Liver (tissue), 9 donors: ENCODE data around the gene FOXN3. TPM values are rescaled to one million over a fixed set of nuclear protein-coding genes. Genes with fewer than 3 reads are reported as not detected.

Experiments
- DNase-seq: peaks from one replicate; pipeline ENCODE4 v3.0.0-alpha.2; 2017; ENCODE audit warnings: low spot score
- H3K27ac ChIP-seq, 2 donors: one replicate each; pipeline ENCODE4 v1.7.0; 2013; ENCODE audit warnings: inconsistent platforms in 2 of 2, low read length in 2 of 2, control low read depth in 1 of 2, low read depth in 1 of 2, mild to moderate bottlenecking in 1 of 2
- H3K27me3 ChIP-seq, 4 donors: one replicate each; pipeline versions ENCODE4 v1.6.1 to v1.7.0; 2013; ENCODE audit warnings: low read length in 3 of 4, inconsistent platforms in 1 of 4, mild to moderate bottlenecking in 1 of 4, moderate library complexity in 1 of 4; ENCODE audit not compliant: control insufficient read depth in 4 of 4, insufficient read depth in 4 of 4
- H3K36me3 ChIP-seq, 4 donors: one replicate each; pipeline versions ENCODE4 v1.6.1 to v1.7.0; 2013; ENCODE audit warnings: low read length in 3 of 4, mild to moderate bottlenecking in 3 of 4, low read depth in 1 of 4, moderate library complexity in 1 of 4; ENCODE audit not compliant: control insufficient read depth in 4 of 4, insufficient read depth in 3 of 4
- H3K4me1 ChIP-seq, 4 donors: one replicate each; pipeline versions ENCODE4 v1.6.1 to v1.7.0; 2013; ENCODE audit warnings: low read length in 3 of 4, mild to moderate bottlenecking in 3 of 4, moderate library complexity in 1 of 4; ENCODE audit not compliant: control insufficient read depth in 4 of 4, insufficient read depth in 4 of 4
- H3K4me3 ChIP-seq, 3 donors: one replicate each; pipeline versions ENCODE4 v1.6.1 to v1.7.0; 2013; ENCODE audit warnings: low read length in 3 of 3, control low read depth in 1 of 3, low read depth in 1 of 3, mild to moderate bottlenecking in 1 of 3
- H3K9ac ChIP-seq, 2 donors: one replicate each; pipeline ENCODE4 v1.7.0; 2013; ENCODE audit warnings: low read length in 2 of 2, mild to moderate bottlenecking in 2 of 2, moderate library complexity in 2 of 2, control low read depth in 1 of 2, low read depth in 1 of 2
- H3K9me3 ChIP-seq, 4 donors: one replicate each; pipeline versions ENCODE4 v1.6.1 to v1.7.0; 2013; ENCODE audit warnings: low read length in 3 of 4; ENCODE audit not compliant: control insufficient read depth in 4 of 4
- EGR1 ChIP-seq, 2 donors: IDR thresholded peaks; 2 replicates each; pipeline ENCODE4 v1.6.1; 2016 to 2018; ENCODE audit warnings: antibody characterized with exemption in 2 of 2, low read depth in 2 of 2
- FOXA1 ChIP-seq: IDR thresholded peaks from 2 replicates; pipeline ENCODE4 v1.6.1; 2016; ENCODE audit warnings: antibody characterized with exemption
- FOXA2 ChIP-seq: IDR thresholded peaks from 2 replicates; pipeline ENCODE4 v1.6.1; 2016; ENCODE audit warnings: antibody characterized with exemption
- GABPA ChIP-seq, 2 donors: IDR thresholded peaks in 1 of 2; conservative IDR thresholded peaks in 1 of 2; 2 replicates each; pipeline ENCODE4 v1.6.1; 2016; ENCODE audit warnings: antibody characterized with exemption in 2 of 2, mild to moderate bottlenecking in 1 of 2, moderate library complexity in 1 of 2
- HNF4A ChIP-seq, 2 donors: conservative IDR thresholded peaks; 2 replicates each; pipeline ENCODE4 v1.6.1; 2016; ENCODE audit warnings: antibody characterized with exemption in 2 of 2, mild to moderate bottlenecking in 2 of 2
- HNF4G ChIP-seq: IDR thresholded peaks from 2 replicates; pipeline ENCODE4 v1.6.1; 2016; ENCODE audit warnings: antibody characterized with exemption
- JUND ChIP-seq, 2 donors: IDR thresholded peaks; 2 replicates each; pipeline ENCODE4 v1.6.1; 2016; ENCODE audit warnings: antibody characterized with exemption in 2 of 2
- NR2F2 ChIP-seq: IDR thresholded peaks from 2 replicates; pipeline ENCODE4 v1.6.1; 2016; ENCODE audit warnings: antibody characterized with exemption
- RAD21 ChIP-seq, 2 donors: IDR thresholded peaks; 2 replicates each; pipeline ENCODE4 v1.6.1; 2016; ENCODE audit warnings: antibody characterized with exemption in 2 of 2, mild to moderate bottlenecking in 2 of 2
- RXRA ChIP-seq, 2 donors: IDR thresholded peaks; 2 replicates each; pipeline ENCODE4 v1.6.1; 2017 to 2018; ENCODE audit warnings: antibody characterized with exemption in 2 of 2, mild to moderate bottlenecking in 1 of 2
- SP1 ChIP-seq: IDR thresholded peaks from 2 replicates; pipeline ENCODE4 v1.6.1; 2018; ENCODE audit warnings: antibody characterized with exemption, mild to moderate bottlenecking
- TAF1 ChIP-seq: conservative IDR thresholded peaks from 2 replicates; pipeline ENCODE4 v1.6.1; 2016; ENCODE audit warnings: antibody characterized with exemption, mild to moderate bottlenecking
- YY1 ChIP-seq: IDR thresholded peaks from 2 replicates; pipeline ENCODE4 v1.6.1; 2016; ENCODE audit warnings: antibody characterized with exemption, mild to moderate bottlenecking
- WGBS: extraction: QIAGEN DNeasy Blood & Tissue Kit; methylation state at CpG from one replicate; pipeline ENCODE4 v1.1.7; 2013; 5-methylcytosine and 5-hydroxymethylcytosine counted together
- polyA plus RNA-seq, 2 donors: library from polyadenylated mRNA; stranded (reverse) in 1 of 2; unstranded in 1 of 2; fragments of 200-250 nt in 1 of 2; fragments of >200 nt in 1 of 2; fragmentation: Nextera tagmentation in 1 of 2; extraction: Ambion mirVana in 1 of 2; gene quantifications; one replicate each; pipeline versions ENCODE4 v1.2.1 to v1.2.3, GENCODE V29; 2013 to 2015
- total RNA-seq, 2 donors: library from RNA; depleted of rRNA; stranded (reverse); fragments of >200 nt; gene quantifications; one replicate each; pipeline ENCODE4 v1.2.3, GENCODE V29; 2014
- TF ChIP-seq, protein P1 (sequence below): IDR thresholded peaks from 2 replicates; pipeline ENCODE4 v1.6.1; 2016; ENCODE audit warnings: antibody characterized with exemption
- TF ChIP-seq, protein P2 (sequence below): IDR thresholded peaks from 2 replicates; pipeline ENCODE4 v1.6.1; 2016; ENCODE audit warnings: antibody characterized with exemption
- TF ChIP-seq, protein P3 (sequence below): IDR thresholded peaks from 2 replicates; pipeline ENCODE4 v1.6.1; 2016; ENCODE audit warnings: antibody characterized with exemption
- TF ChIP-seq, protein P4 (sequence below): IDR thresholded peaks from 2 replicates; pipeline ENCODE4 v1.6.1; 2016; ENCODE audit warnings: antibody characterized with exemption, mild to moderate bottlenecking
- TF ChIP-seq, protein P5 (sequence below): fragments of 150-350 bp; IDR thresholded peaks from 2 replicates; pipeline ENCODE4 v1.5.1; 2017; ENCODE audit warnings: improper control_type of control experiment, low read depth, low read length; ENCODE audit not compliant: missing input control
- donor health status: healthy.
- donor health status: healthy.
- donor health status: healthy.
- donor health status: healthy.
- donor health status: healthy.

Gene FOXN3
- total and polyA plus RNA-seq, 4 donors, result 17.8 to 44.8 (median 35.3) TPM

DNA sequence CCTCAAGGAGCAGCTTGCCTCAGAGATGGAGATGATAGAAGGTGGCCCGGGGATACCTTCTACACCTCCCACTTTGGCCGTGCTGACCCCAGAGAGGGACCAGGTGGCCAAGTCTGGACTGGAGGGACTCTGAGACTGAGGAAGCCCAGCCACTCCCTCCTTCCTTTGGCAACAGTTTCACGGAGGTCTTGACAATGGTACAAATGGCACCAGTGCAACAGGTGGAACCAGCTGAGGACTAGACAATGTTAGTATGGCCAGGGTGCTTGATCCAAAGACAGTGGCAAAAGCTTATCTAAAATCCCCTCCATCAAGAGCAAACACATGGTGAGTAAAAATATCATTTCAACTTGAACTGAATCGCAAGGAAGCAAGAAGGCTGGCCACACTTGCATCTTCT, 117.4 kb downstream of the FOXN3 start:
- no peaks in the 10 kb centered on the region for H3K27me3 ChIP-seq
- no peak for TF ChIP-seq YY1
- TF ChIP-seq HNF4A (conservative IDR thresholded peaks at IDR 0.05), result no peak
- TF ChIP-seq FOXA1, result no peak
- TF ChIP-seq, protein P1, sequence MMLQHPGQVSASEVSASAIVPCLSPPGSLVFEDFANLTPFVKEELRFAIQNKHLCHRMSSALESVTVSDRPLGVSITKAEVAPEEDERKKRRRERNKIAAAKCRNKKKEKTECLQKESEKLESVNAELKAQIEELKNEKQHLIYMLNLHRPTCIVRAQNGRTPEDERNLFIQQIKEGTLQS, result no peak
- TF ChIP-seq RXRA (IDR thresholded peaks at IDR 0.05), result no peak
- TF ChIP-seq, protein P2, sequence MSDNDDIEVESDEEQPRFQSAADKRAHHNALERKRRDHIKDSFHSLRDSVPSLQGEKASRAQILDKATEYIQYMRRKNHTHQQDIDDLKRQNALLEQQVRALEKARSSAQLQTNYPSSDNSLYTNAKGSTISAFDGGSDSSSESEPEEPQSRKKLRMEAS, result no peak
- TF ChIP-seq SP1, result no peak
- TF ChIP-seq, protein P3, sequence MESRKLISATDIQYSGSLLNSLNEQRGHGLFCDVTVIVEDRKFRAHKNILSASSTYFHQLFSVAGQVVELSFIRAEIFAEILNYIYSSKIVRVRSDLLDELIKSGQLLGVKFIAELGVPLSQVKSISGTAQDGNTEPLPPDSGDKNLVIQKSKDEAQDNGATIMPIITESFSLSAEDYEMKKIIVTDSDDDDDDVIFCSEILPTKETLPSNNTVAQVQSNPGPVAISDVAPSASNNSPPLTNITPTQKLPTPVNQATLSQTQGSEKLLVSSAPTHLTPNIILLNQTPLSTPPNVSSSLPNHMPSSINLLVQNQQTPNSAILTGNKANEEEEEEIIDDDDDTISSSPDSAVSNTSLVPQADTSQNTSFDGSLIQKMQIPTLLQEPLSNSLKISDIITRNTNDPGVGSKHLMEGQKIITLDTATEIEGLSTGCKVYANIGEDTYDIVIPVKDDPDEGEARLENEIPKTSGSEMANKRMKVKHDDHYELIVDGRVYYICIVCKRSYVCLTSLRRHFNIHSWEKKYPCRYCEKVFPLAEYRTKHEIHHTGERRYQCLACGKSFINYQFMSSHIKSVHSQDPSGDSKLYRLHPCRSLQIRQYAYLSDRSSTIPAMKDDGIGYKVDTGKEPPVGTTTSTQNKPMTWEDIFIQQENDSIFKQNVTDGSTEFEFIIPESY, result no peak
- no peak for TF ChIP-seq NR2F2
- no peak for TF ChIP-seq JUND (IDR thresholded peaks at IDR 0.05)
- TF ChIP-seq FOXA2, result no peak
- TF ChIP-seq TAF1, result no peak
- TF ChIP-seq HNF4G, result no peak
- TF ChIP-seq, protein P4, sequence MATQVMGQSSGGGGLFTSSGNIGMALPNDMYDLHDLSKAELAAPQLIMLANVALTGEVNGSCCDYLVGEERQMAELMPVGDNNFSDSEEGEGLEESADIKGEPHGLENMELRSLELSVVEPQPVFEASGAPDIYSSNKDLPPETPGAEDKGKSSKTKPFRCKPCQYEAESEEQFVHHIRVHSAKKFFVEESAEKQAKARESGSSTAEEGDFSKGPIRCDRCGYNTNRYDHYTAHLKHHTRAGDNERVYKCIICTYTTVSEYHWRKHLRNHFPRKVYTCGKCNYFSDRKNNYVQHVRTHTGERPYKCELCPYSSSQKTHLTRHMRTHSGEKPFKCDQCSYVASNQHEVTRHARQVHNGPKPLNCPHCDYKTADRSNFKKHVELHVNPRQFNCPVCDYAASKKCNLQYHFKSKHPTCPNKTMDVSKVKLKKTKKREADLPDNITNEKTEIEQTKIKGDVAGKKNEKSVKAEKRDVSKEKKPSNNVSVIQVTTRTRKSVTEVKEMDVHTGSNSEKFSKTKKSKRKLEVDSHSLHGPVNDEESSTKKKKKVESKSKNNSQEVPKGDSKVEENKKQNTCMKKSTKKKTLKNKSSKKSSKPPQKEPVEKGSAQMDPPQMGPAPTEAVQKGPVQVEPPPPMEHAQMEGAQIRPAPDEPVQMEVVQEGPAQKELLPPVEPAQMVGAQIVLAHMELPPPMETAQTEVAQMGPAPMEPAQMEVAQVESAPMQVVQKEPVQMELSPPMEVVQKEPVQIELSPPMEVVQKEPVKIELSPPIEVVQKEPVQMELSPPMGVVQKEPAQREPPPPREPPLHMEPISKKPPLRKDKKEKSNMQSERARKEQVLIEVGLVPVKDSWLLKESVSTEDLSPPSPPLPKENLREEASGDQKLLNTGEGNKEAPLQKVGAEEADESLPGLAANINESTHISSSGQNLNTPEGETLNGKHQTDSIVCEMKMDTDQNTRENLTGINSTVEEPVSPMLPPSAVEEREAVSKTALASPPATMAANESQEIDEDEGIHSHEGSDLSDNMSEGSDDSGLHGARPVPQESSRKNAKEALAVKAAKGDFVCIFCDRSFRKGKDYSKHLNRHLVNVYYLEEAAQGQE, result no peak
- TF ChIP-seq RAD21 (IDR thresholded peaks at IDR 0.05), result no peak
- TF ChIP-seq EGR1 (IDR thresholded peaks at IDR 0.05; ENCODE audit: low read depth in 2 of 2), result no peak
- TF ChIP-seq GABPA (IDR thresholded peaks at IDR 0.05 in 1 of 2, conservative IDR thresholded peaks at IDR 0.05 in 1 of 2), result no peak
- TF ChIP-seq, protein P5, sequence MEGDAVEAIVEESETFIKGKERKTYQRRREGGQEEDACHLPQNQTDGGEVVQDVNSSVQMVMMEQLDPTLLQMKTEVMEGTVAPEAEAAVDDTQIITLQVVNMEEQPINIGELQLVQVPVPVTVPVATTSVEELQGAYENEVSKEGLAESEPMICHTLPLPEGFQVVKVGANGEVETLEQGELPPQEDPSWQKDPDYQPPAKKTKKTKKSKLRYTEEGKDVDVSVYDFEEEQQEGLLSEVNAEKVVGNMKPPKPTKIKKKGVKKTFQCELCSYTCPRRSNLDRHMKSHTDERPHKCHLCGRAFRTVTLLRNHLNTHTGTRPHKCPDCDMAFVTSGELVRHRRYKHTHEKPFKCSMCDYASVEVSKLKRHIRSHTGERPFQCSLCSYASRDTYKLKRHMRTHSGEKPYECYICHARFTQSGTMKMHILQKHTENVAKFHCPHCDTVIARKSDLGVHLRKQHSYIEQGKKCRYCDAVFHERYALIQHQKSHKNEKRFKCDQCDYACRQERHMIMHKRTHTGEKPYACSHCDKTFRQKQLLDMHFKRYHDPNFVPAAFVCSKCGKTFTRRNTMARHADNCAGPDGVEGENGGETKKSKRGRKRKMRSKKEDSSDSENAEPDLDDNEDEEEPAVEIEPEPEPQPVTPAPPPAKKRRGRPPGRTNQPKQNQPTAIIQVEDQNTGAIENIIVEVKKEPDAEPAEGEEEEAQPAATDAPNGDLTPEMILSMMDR, result no peak
- no peaks in the 10 kb centered on the region for H3K9me3 ChIP-seq
- H3K36me3 ChIP-seq, result no peaks in the 10 kb centered on the region
- no peak overlapping the region for H3K4me3 ChIP-seq
- H3K9ac ChIP-seq, result no peak overlapping the region
- 93% methylated on average over 4 of the region's 4 CpGs for WGBS
- peaks cover 0 to 3% (median 2%) of the 10 kb centered on the region in 4 donors for H3K4me1 ChIP-seq
- no peak overlapping the region for H3K27ac ChIP-seq
- no peak for DNase-seq
